Stomach (tissue), 9 donors: ENCODE measurements around the gene ATP11A. TPM values are rescaled to one million over a fixed set of nuclear protein-coding genes. Genes with fewer than 3 reads are reported as not detected.

Experiments used
- DNase-seq, 2 donors: peaks; one replicate each; pipeline versions ENCODE4 v3.0.0 to v3.0.0-alpha.2; 2013 to 2019
- H3K27ac ChIP-seq, 5 donors: fragments of 200-600 bp in 4 of 5; sonication (generic) in 4 of 5; one replicate each; pipeline ENCODE4 v1.5.1; 2013 to 2019; ENCODE audit warnings: mild to moderate bottlenecking in 1 of 5, moderate library complexity in 1 of 5
- H3K27me3 ChIP-seq, 3 donors: fragments of 200-600 bp; sonication (generic); one replicate each; pipeline ENCODE4 v1.5.1; 2017 to 2019; ENCODE audit warnings: mixed run types in 1 of 3
- H3K36me3 ChIP-seq, 4 donors: fragments of 200-600 bp; sonication (generic); 1 replicate in 3 of 4; 2 replicates in 1 of 4; pipeline ENCODE4 v1.5.1; 2016 to 2019
- H3K4me1 ChIP-seq, 4 donors: fragments of 200-600 bp; sonication (generic); one replicate each; pipeline ENCODE4 v1.5.1; 2016 to 2019
- H3K4me3 ChIP-seq, 4 donors: fragments of 200-600 bp; sonication (generic) in 3 of 4; one replicate each; pipeline ENCODE4 v1.5.1; 2016 to 2019; ENCODE audit warnings: mild to moderate bottlenecking in 1 of 4
- H3K9me3 ChIP-seq, 4 donors: fragments of 200-600 bp; sonication (generic); one replicate each; pipeline ENCODE4 v1.5.1; 2016 to 2019
- CTCF ChIP-seq, 7 experiments: fragments of 450-650 bp in 4 of 7; fragments of 200-600 bp in 3 of 7; sonication (generic) in 3 of 7; IDR thresholded peaks; one replicate each; pipeline ENCODE4 v1.5.1; 2016 to 2019; ENCODE audit warnings: antibody characterized with exemption in 7 of 7, control low read depth in 2 of 7, mild to moderate bottlenecking in 1 of 7
- EP300 ChIP-seq: sonication (generic); formaldehyde crosslinking; IDR thresholded peaks from one replicate; pipeline ENCODE4 v1.6.1; 2017; ENCODE audit warnings: antibody characterized with exemption
- POLR2A ChIP-seq, 4 donors: fragments of 450-650 bp; IDR thresholded peaks; one replicate each; pipeline ENCODE4 v1.6.1; 2016; ENCODE audit warnings: antibody characterized with exemption in 4 of 4, control low read depth in 2 of 4, mild to moderate bottlenecking in 1 of 4, moderate library complexity in 1 of 4
- POLR2AphosphoS5 ChIP-seq, 3 donors: sonication (generic); formaldehyde crosslinking; IDR thresholded peaks; one replicate each; pipeline ENCODE4 v1.6.1; 2016; ENCODE audit warnings: antibody characterized with exemption in 3 of 3
- WGBS, 5 donors: extraction: QIAGEN DNeasy Blood & Tissue Kit in 3 of 5; methylation state at CpG; one replicate each; pipeline versions ENCODE4 v1.1.5 to v1.1.7; 2013 to 2018; 5-methylcytosine and 5-hydroxymethylcytosine counted together
- intact Hi-C: fragments of 100-400 bp; cut with DNase I; formaldehyde crosslinking; loops from one replicate; pipeline ENCODE4 v1.15.1; 2023; ENCODE audit warnings: low total_unique reads
- polyA plus RNA-seq, 3 donors: library from polyadenylated mRNA; stranded (reverse); fragments of 200-250 nt; gene quantifications; one replicate each; pipeline ENCODE4 v1.2.3, GENCODE V29; 2013
- total RNA-seq, 5 donors: library from RNA; depleted of rRNA; stranded (reverse); fragments of >200 nt; gene quantifications; one replicate each; pipeline versions ENCODE4 v1.1.0 to v1.2.3, GENCODE V29; 2014 to 2016
- donor health status: healthy with polysubstance abuse.
- donor health status: Bipolar disorder and iron deficiency.
- donor health status: healthy.

The ATP11A gene
- total and polyA plus RNA-seq, 8 donors: 1.1 to 70.9 (median 12.3) TPM

GRCh38 chr13:112791663-112792440 is 102.0 kb downstream of the ATP11A start:
- H3K27me3 ChIP-seq: no peaks in the 10 kb centered on the region
- no peak overlapping the region for H3K4me3 ChIP-seq
- H3K27ac ChIP-seq: no peak overlapping the region
- H3K4me1 ChIP-seq: peaks cover 0 to 6% (median 0%) of the 10 kb centered on the region in 4 donors
- H3K36me3 ChIP-seq: peaks cover 0 to 40% (median 14%) of the 10 kb centered on the region in 4 donors
- WGBS, 5 donors: 58 to 83% (median 72%) methylated on average over 17 to 20 of the region's 20 CpGs
- no peak for TF ChIP-seq EP300
- TF ChIP-seq POLR2A (IDR thresholded peaks at IDR 0.05): no peak
- TF ChIP-seq POLR2AphosphoS5 (IDR thresholded peaks at IDR 0.05): no peak
- no peak for TF ChIP-seq CTCF (IDR thresholded peaks at IDR 0.05)
- peak; percentile 23 to 53 for DNase-seq
- intact Hi-C loops: no loop called here
- H3K9me3 ChIP-seq: no peaks in the 10 kb centered on the region

GRCh38 chr13:112792511-112792910 is 102.7 kb downstream of the ATP11A start:
- Histone ChIP-seq H3K4me3 (no peak overlapping the region), H3K36me3 (peaks cover 0 to 33% (median 14%) of the 10 kb centered on the region in 4 donors), H3K4me1 (peaks cover 0 to 6% (median 0%) of the 10 kb centered on the region in 4 donors), H3K27ac (no peak overlapping the region), H3K9me3 (no peaks in the 10 kb centered on the region), H3K27me3 (no peaks in the 10 kb centered on the region)
- WGBS, 5 donors: 52 to 78% (median 73%) methylated on average over 6 of the region's 6 CpGs
- TF ChIP-seq POLR2A (IDR thresholded peaks at IDR 0.05): no peak
- DNase-seq: peak in 1 of 2 donors; percentile 17
- intact Hi-C loops: no loop called here

DNA sequence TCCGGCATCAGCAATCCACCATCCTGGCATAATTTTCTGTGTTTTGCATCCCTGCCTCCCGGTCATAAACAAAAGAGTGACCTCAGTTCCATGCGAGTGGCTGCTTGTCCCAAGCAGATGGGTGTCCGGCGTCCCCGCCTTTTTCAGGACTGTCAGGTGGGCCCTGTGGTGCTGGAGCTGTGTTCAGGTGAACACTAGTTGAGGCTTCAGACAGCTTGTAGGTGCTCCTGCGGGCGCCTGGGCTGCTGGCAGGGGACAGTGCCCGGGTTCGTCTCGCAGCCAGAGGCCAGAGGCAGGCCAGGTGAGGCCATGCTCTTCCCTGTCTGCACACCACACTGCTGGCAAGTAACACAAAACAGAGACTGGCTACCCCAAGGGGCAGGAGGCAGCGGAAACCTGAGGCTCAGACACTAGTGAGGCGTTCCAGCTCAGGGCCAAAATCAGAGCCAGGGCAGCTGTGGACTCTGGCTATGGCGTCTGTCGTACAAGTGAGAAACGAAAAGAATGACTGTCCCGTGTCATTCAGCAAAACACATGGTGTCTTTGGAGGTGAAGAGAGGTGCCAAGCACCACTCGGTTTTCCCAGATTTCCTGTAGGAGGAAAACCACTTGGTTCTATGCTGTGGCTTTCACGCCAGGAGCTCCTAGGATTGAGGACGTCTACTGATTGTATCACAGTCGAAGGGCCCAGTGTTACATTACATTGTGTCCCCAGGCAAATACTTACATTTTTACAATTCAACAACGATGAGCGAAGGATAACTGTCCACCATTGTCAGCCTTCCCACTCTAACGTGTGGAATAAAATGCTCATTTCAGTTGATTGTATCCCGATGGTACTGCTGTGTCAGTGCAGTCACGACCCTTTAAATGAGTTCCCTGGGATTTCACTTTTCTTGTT is 104.0 kb downstream of the ATP11A start:
- H3K4me1 ChIP-seq: peaks cover 0 to 6% (median 0%) of the 10 kb centered on the region in 4 donors
- DNase-seq: peak in 1 of 2 donors; percentile 2
- H3K27ac ChIP-seq: no peak overlapping the region
- TF ChIP-seq EP300 (no peak), POLR2AphosphoS5 (IDR thresholded peaks at IDR 0.05) (no peak), POLR2A (IDR thresholded peaks at IDR 0.05) (no peak), CTCF (IDR thresholded peaks at IDR 0.05) (no peak)
- H3K36me3 ChIP-seq: peaks cover 0 to 22% (median 6%) of the 10 kb centered on the region in 4 donors
- no peaks in the 10 kb centered on the region for H3K27me3 ChIP-seq
- intact Hi-C loops: no loop called here
- no peaks in the 10 kb centered on the region for H3K9me3 ChIP-seq
- no peak overlapping the region for H3K4me3 ChIP-seq
- 95 to 98% (median 97%) methylated on average over 26 of the region's 26 CpGs for WGBS, 5 donors

DNA sequence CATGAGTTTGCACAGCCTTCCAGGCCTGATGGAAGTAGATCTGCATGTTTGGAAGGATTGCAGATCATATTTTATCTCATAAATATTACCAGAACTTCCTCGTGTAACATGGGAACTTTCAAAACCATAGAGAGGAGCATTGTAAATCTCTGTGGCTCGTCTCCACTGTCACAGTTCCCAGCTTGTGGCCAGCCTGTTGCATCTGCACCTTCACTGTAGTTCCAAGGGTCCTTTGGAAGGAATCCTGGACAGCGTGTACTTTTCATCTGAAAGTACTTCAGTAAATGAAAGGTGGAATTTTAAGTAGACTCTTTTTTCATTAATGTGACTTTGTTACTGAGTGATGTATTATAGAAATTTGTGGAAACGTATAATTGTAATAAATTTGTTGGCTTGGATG is 105.4 kb downstream of the ATP11A start:
- TF ChIP-seq POLR2AphosphoS5 (IDR thresholded peaks at IDR 0.05) (no peak), CTCF (IDR thresholded peaks at IDR 0.05) (no peak), EP300 (no peak), POLR2A (IDR thresholded peaks at IDR 0.05) (no peak)
- Histone ChIP-seq H3K27me3 (no peaks in the 10 kb centered on the region), H3K9me3 (no peaks in the 10 kb centered on the region), H3K36me3 (peaks cover 0 to 8% (median 0%) of the 10 kb centered on the region in 4 donors), H3K4me3 (no peak overlapping the region), H3K4me1 (peaks cover 0 to 6% (median 0%) of the 10 kb centered on the region in 4 donors), H3K27ac (no peak overlapping the region)
- intact Hi-C loops: no loop called here
- DNase-seq: peak in 1 of 2 donors; percentile 4
- WGBS, 5 donors: 57 to 76% (median 66%) methylated on average over 4 of the region's 4 CpGs
